Measurements from ENCODE around the gene PPARD. TPM values are rescaled to one million over a fixed set of nuclear protein-coding genes. Genes with fewer than 3 reads are reported as not detected.

PPARD gene
- total RNA-seq, 1 experiment from 2014 or later, result 38.4 TPM

GRCh38 chr6:35358086-35358485 lies 15.7 kb downstream of the PPARD start:
- Histone ChIP-seq H3K4me2 (ENCODE audit: low read length) (no peak overlapping the region), H3K4me3 (replicated peaks in 1 of 2; ENCODE audit: low read depth in 1 of 2, low read length in 2 of 2) (no peak overlapping the region), H3K27ac (ENCODE audit: low read depth, low read length) (no peak overlapping the region), H3K79me2 (ENCODE audit: insufficient read depth, low read length) (peaks cover 52% of the 10 kb centered on the region), H3K9me3 (ENCODE audit: control insufficient read depth in 1 of 2, insufficient read depth in 1 of 2, low read depth in 1 of 2, low read length in 2 of 2) (no peaks in the 10 kb centered on the region), H2AFZ (ENCODE audit: low read depth, low read length, poor library complexity, severe bottlenecking) (no peak overlapping the region), H3K9ac (ENCODE audit: low read length) (no peak overlapping the region), H4K20me1 (ENCODE audit: insufficient read depth) (no peaks in the 10 kb centered on the region), H3K4me1 (ENCODE audit: control insufficient read depth in 1 of 2, insufficient read depth in 2 of 2, low read length in 2 of 2) (peaks cover 34 to 48% of the 10 kb centered on the region in 2 experiments), H3K36me3 (ENCODE audit: control insufficient read depth in 1 of 2, insufficient read depth in 2 of 2, low read length in 2 of 2) (peaks cover 3 to 22% of the 10 kb centered on the region in 2 experiments; a peak in 1 of 4 replicates), H3K27me3 (ENCODE audit: insufficient read depth, low read length) (no peaks in the 10 kb centered on the region), H3K9me2 (ENCODE audit: insufficient read depth) (no peaks in the 10 kb centered on the region)
- ChIA-PET POLR2A (no interaction called here), RAD21 (ENCODE audit: low non-redundant PET in 1 of 2, low total read pairs in 2 of 2, uncharacterized antibody in 2 of 2, unreplicated experiment in 2 of 2) (no interaction called here), CTCF (no interaction called here)
- no TSS peak for BruUV-seq (replicated peaks)
- ATAC-seq, result no peak
- no peak for TF ChIP-seq ELF1 (IDR thresholded peaks at IDR 0.05; ENCODE audit: borderline replicate concordance, low read depth)
- TF ChIP-seq YY1 (IDR thresholded peaks at IDR 0.05; ENCODE audit: extremely low read depth, insufficient replicate concordance, low read depth, low read length), result no peak
- TF ChIP-seq POLR2AphosphoS5 (IDR thresholded peaks at IDR 0.05; ENCODE audit: low read depth, low read length), result no peak
- no peak for TF ChIP-seq SP1 (IDR thresholded peaks at IDR 0.05; ENCODE audit: low read depth)
- no peak for TF ChIP-seq ZNF274 (IDR thresholded peaks at IDR 0.05; ENCODE audit: low read depth, low read length)
- no peak for TF ChIP-seq SIN3A (IDR thresholded peaks at IDR 0.05; ENCODE audit: low read depth)
- TF ChIP-seq MAX (IDR thresholded peaks at IDR 0.05), result no peak
- TF ChIP-seq CEBPB (IDR thresholded peaks at IDR 0.05; ENCODE audit: low read depth), result no peak
- no peak for TF ChIP-seq SRF (IDR thresholded peaks at IDR 0.05; ENCODE audit: low read depth)
- TF ChIP-seq ATF3 (IDR thresholded peaks at IDR 0.05), result no peak
- no peak for DNase-seq (ENCODE audit: low read depth, low spot score)
- intact Hi-C loops (cut with micrococcal nuclease), result no loop called here

GRCh38 chr6:35359346-35359743 lies 17.0 kb downstream of the PPARD start:
- DNase-seq (ENCODE audit: low read depth, low spot score), result no peak
- Histone ChIP-seq H3K27me3 (ENCODE audit: insufficient read depth, low read length) (no peaks in the 10 kb centered on the region), H4K20me1 (ENCODE audit: insufficient read depth) (no peaks in the 10 kb centered on the region), H3K79me2 (ENCODE audit: insufficient read depth, low read length) (peaks cover 55% of the 10 kb centered on the region), H3K4me1 (ENCODE audit: control insufficient read depth in 1 of 2, insufficient read depth in 2 of 2, low read length in 2 of 2) (peaks cover 39 to 58% of the 10 kb centered on the region in 2 experiments), H2AFZ (ENCODE audit: low read depth, low read length, poor library complexity, severe bottlenecking) (no peak overlapping the region), H3K27ac (ENCODE audit: low read depth, low read length) (peak overlapping the region; percentile 40), H3K36me3 (ENCODE audit: control insufficient read depth in 1 of 2, insufficient read depth in 2 of 2, low read length in 2 of 2) (peaks cover 3 to 15% of the 10 kb centered on the region in 2 experiments; a peak in 1 of 4 replicates), H3K9me2 (ENCODE audit: insufficient read depth) (no peaks in the 10 kb centered on the region), H3K4me3 (replicated peaks in 1 of 2; ENCODE audit: low read depth in 1 of 2, low read length in 2 of 2) (no peak overlapping the region), H3K9ac (ENCODE audit: low read length) (no peak overlapping the region), H3K9me3 (ENCODE audit: control insufficient read depth in 1 of 2, insufficient read depth in 1 of 2, low read depth in 1 of 2, low read length in 2 of 2) (no peaks in the 10 kb centered on the region), H3K4me2 (ENCODE audit: low read length) (peak overlapping the region; percentile 40; the same call in 1 of the 2 replicates)
- no peak for ATAC-seq
- intact Hi-C loops (cut with micrococcal nuclease), result no loop called here
- RAD21 ChIA-PET (ENCODE audit: low non-redundant PET in 1 of 2, low total read pairs in 2 of 2, uncharacterized antibody in 2 of 2, unreplicated experiment in 2 of 2), result interaction anchor here in 1 of 2 experiments (1.9 kb wide), 1 partner anchor 9 kb away, joined by 4 read pairs; no protein-coding TSS in a partner anchor
- CTCF ChIA-PET, result interaction anchor here (2.2 kb wide), 1 partner anchor 17 kb away, joined by 6 read pairs; the partner anchor contains the start of gene PPARD
- POLR2A ChIA-PET, result no interaction called here
- no TSS peak for BruUV-seq (replicated peaks)
- TF ChIP-seq ELF1 (IDR thresholded peaks at IDR 0.05; ENCODE audit: borderline replicate concordance, low read depth), result no peak
- TF ChIP-seq POLR2A (IDR thresholded peaks at IDR 0.05; ENCODE audit: borderline replicate concordance, extremely low read depth, insufficient read depth, insufficient read length), result no peak
- no peak for TF ChIP-seq EGR1 (IDR thresholded peaks at IDR 0.05; ENCODE audit: low read depth)
- TF ChIP-seq ZNF274 (IDR thresholded peaks at IDR 0.05; ENCODE audit: low read depth, low read length), result no peak
- TF ChIP-seq TCF7L2 (IDR thresholded peaks at IDR 0.05; ENCODE audit: borderline replicate concordance, extremely low read depth, insufficient read depth, insufficient read length), result no peak
- no peak for TF ChIP-seq ZBTB33 (IDR thresholded peaks at IDR 0.05; ENCODE audit: extremely low read depth, insufficient replicate concordance, low read length)
- TF ChIP-seq ATF3 (IDR thresholded peaks at IDR 0.05), result no peak
- no peak for TF ChIP-seq SIN3A (IDR thresholded peaks at IDR 0.05; ENCODE audit: low read depth)
- TF ChIP-seq POLR2AphosphoS5 (IDR thresholded peaks at IDR 0.05; ENCODE audit: low read depth, low read length), result no peak
- no peak for TF ChIP-seq JUND (IDR thresholded peaks at IDR 0.05)
- TF ChIP-seq EZH2phosphoT487 (IDR thresholded peaks at IDR 0.05; ENCODE audit: borderline replicate concordance), result no peak
